Testis (tissue), 2 donors: Measurements from ENCODE around the gene HTR5A.

Source experiments
- POLR2A ChIP-seq: fragments of 450-650 bp; IDR thresholded peaks from one replicate; pipeline ENCODE4 v1.6.1; 2017; ENCODE audit warnings: antibody characterized with exemption, mild to moderate bottlenecking, moderate library complexity
- TF ChIP-seq, protein P1 (sequence below), 3 experiments: fragments of 450-650 bp in 2 of 3; fragments of 200-600 bp in 1 of 3; sonication (generic) in 1 of 3; IDR thresholded peaks; one replicate each; pipeline ENCODE4 v1.5.1; 2016 to 2019; ENCODE audit warnings: antibody characterized with exemption in 3 of 3, mild to moderate bottlenecking in 2 of 3, moderate library complexity in 1 of 3

DNA sequence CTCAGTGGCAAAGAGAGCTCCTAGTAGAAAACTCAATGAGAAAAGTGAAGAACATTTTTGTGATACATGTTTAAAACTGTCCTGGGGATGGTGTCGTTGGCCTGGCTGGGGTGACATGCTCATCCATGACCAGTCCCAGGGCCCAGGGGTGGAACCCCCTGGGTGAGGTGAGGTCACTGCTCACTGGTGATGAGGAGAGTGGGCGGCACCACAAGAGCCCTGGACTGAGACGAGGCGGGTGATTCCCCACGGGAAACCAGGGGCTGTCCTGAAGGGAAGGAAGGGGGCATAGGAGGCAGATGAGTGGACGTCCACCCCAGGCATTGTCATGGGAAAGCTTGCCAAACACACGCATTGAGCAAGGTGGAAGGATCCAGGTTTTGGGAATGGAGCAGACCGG lies 54.6 kb downstream of the HTR5A start:
- TF ChIP-seq, protein P1, sequence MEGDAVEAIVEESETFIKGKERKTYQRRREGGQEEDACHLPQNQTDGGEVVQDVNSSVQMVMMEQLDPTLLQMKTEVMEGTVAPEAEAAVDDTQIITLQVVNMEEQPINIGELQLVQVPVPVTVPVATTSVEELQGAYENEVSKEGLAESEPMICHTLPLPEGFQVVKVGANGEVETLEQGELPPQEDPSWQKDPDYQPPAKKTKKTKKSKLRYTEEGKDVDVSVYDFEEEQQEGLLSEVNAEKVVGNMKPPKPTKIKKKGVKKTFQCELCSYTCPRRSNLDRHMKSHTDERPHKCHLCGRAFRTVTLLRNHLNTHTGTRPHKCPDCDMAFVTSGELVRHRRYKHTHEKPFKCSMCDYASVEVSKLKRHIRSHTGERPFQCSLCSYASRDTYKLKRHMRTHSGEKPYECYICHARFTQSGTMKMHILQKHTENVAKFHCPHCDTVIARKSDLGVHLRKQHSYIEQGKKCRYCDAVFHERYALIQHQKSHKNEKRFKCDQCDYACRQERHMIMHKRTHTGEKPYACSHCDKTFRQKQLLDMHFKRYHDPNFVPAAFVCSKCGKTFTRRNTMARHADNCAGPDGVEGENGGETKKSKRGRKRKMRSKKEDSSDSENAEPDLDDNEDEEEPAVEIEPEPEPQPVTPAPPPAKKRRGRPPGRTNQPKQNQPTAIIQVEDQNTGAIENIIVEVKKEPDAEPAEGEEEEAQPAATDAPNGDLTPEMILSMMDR (IDR thresholded peaks at IDR 0.05): no peak
- no peak for TF ChIP-seq POLR2A
